Muscle layer of duodenum (tissue), 2 donors: ENCODE measurements around the gene ZNF559.
A peak's percentile ranks its signal among the peaks of the same experiment; 100 is the strongest.
"Not testable (repeated sequence)": the region's sequence is repeated elsewhere in the genome, so short reads cannot be mapped to it uniquely, and the experiment has no call there.

ENCODE experiments used
- H3K27ac ChIP-seq: one replicate; pipeline ENCODE4 v1.7.0; 2013; ENCODE audit warnings: mild to moderate bottlenecking, low read length
- H3K27me3 ChIP-seq: one replicate; pipeline ENCODE4 v1.7.0; 2013; ENCODE audit warnings: low read depth, mild to moderate bottlenecking, control low read depth, low read length
- H3K36me3 ChIP-seq, 2 donors: one replicate each; pipeline ENCODE4 v1.7.0; 2013; ENCODE audit warnings: low read length in 2 of 2, control low read depth in 1 of 2, mild to moderate bottlenecking in 1 of 2; ENCODE audit not compliant: insufficient read depth in 2 of 2, control insufficient read depth in 1 of 2
- H3K4me1 ChIP-seq, 2 donors: one replicate each; pipeline ENCODE4 v1.7.0; 2013; ENCODE audit warnings: low read length in 2 of 2, mild to moderate bottlenecking in 2 of 2, control low read depth in 1 of 2, moderate library complexity in 1 of 2; ENCODE audit not compliant: insufficient read depth in 2 of 2, control insufficient read depth in 1 of 2
- H3K4me3 ChIP-seq, 2 donors: one replicate each; pipeline ENCODE4 v1.7.0; 2013; ENCODE audit warnings: low read length in 2 of 2, low read depth in 1 of 2, mild to moderate bottlenecking in 1 of 2
- H3K9me3 ChIP-seq, 2 donors: one replicate each; pipeline ENCODE4 v1.7.0; 2013; ENCODE audit warnings: low read length in 2 of 2, control low read depth in 1 of 2, mild to moderate bottlenecking in 1 of 2; ENCODE audit not compliant: control insufficient read depth in 1 of 2
- donor health status: healthy.

The ZNF559 gene

DNA sequence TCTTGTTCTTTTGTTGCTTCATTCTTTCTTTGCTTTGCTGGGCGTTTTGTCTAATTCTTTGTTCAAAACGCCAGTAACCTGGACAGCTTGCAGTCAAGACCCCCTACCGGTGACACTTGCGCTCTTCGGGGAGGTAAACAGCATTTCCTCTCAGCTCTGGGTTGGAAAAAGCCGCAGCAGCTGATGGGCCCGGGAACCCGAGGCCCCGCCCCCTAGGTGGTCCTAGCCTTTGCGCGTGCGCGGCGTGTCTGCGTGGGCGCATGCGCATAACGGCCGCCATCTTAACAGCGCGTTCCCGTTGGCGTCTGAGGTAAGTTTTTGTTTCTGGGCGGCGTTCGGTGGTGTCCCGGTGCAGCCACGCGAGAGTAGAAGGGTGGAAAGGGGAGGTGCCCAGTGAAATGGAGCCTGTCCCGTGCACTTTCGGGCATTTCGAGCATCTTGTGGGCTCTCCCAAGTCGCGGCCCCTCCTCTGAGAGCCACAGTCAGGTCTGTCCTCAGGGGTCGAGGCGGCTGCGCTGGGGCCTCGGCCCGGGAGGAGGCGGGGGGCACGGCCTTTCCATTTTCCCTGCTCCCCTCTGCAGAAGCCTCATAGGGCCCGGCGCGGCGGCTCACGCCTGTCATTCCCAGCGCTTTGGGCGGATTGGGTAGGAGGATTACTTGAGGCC is at the start of gene ZNF559:
Gene ZNF559, plus strand, starts transcription at position 261 of the 665 bp plus-strand sequence. CDS start 14,371 bp downstream, outside the sequence.
- Histone ChIP-seq H3K9me3 (peaks cover 10 to 30% of the 10 kb centered on the region in 2 donors), H3K36me3 (peaks cover 0 to 33% of the 10 kb centered on the region in 2 donors), H3K4me1 (peaks cover 0 to 11% of the 10 kb centered on the region in 2 donors)

DNA sequence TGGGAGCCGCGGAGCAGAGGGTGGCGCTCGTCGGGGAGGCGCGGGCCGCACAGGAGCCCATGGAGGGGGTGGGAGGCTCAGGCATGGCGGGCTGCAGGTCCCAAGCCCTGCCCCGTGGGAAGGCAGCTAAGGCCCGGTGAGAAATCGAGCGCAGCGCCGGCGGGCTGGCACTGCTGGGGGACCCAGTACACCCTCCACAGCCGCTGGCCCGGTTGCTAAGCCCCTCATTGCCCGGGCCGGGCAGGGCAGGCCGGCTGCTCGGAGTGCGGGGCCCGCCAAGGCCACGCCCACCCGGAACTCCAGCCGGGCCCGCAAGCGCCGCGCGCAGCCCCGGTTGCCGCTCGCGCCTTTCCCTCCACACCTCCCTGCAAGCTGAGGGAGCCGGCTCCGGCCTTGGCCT is 40.5 kb upstream of the ZNF559 start:
- H3K9me3 ChIP-seq = peaks cover 0 to 62% of the 10 kb centered on the region in 2 donors
- not testable (repeated sequence) for H3K27me3 ChIP-seq, H3K27ac ChIP-seq, H3K4me1 ChIP-seq
- H3K4me3 ChIP-seq = peak overlapping the region in 1 of 2 donors; percentile 6
- peaks cover 0 to 11% of the 10 kb centered on the region in 2 donors for H3K36me3 ChIP-seq

More for the DNA sequence above, at the start of gene ZNF559:
- peak within 1 kb of the TSS; percentile 86 to 96 for H3K4me3 ChIP-seq
- H3K27me3 ChIP-seq = no peaks in the 10 kb centered on the region
- peak within 1 kb of the TSS; percentile 88 for H3K27ac ChIP-seq

DNA sequence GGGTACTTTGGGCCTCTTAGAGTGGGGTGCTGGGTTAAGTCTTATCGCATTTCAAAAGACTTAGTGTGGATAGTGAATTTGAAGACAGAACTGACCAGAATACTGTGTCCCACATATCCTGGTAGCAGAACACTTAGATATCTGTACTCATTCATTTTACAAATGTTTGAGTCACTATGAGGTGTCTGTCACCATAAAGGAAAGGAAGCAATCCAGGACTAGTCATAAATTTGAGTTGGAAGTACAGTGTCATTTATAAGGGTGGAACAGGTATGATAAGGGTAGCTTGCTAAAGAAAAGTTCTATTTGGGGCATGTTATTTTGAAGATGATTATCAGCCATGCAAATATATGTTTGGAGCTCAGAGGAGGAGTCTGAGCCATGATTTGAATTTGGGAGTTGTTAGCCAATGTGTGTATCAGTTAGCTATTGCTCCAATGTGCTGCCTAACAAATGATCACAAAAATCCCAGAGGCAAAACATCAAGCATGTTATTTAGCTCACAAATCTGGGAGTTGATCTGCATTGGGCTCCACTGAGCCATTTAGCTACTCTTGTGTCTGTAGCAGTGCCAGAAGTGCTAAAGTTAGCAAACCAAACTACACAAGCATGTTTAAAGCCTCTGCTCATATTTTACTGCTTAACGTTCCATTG is 34.6 kb upstream of the ZNF559 start:
- Histone ChIP-seq H3K9me3 (peaks cover 32 to 63% of the 10 kb centered on the region in 2 donors), H3K4me1 (no peaks in the 10 kb centered on the region), H3K27me3 (no peaks in the 10 kb centered on the region), H3K36me3 (peaks cover 0 to 60% of the 10 kb centered on the region in 2 donors), H3K4me3 (peak overlapping the region; percentile 22 to 50), H3K27ac (no peak overlapping the region)

DNA sequence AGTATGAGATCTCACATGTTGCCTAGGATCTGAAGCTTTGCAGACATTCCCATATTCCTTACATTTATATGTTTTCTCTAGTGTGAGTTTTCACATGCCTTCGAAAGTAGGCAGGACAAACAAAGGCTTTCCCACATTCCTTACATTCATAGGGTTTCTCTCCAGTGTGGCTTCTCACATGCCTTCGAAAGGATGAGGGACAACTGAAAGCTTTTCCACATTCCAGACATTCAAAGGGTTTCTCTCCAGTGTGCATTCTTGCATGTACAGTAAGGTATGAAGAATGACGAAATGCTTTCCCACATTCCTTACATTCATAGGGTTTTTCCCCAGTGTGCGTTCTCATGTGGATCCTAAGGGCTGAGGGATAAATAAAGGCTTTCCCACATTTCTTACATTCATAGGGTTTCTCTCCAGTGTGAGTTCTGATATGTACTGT is 28.5 kb upstream of the ZNF559 start:
- peaks cover 28 to 91% of the 10 kb centered on the region in 2 donors for H3K36me3 ChIP-seq

DNA sequence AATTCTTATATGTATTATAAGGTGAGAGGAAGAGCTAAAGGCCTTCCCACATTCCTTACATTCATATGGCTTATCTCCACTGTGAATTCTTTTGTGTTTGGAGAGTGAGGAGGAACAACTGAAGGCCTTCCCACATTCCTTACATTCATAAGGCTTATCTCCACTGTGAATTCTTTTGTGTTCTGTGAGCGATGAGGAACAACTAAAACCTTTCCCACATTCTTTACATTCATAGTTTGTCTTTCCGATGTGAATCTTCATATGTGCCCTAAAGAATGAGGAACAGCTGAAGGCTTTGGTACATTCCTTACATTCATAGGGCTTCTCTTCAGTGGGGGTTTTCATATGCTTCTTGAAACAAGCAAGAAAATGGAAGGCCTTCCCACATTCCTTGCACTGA is 27.6 kb upstream of the ZNF559 start:
- H3K4me3 ChIP-seq = peak overlapping the region; percentile 18 to 63
- no peaks in the 10 kb centered on the region for H3K4me1 ChIP-seq
- peaks cover 75 to 86% of the 10 kb centered on the region in 2 donors for H3K9me3 ChIP-seq
- H3K27me3 ChIP-seq = no peaks in the 10 kb centered on the region
- H3K27ac ChIP-seq = no peak overlapping the region
- H3K36me3 ChIP-seq = peaks cover 36 to 95% of the 10 kb centered on the region in 2 donors

More for the DNA sequence above, 28.5 kb upstream of the ZNF559 start:
- peak overlapping the region; percentile 18 to 63 for H3K4me3 ChIP-seq
- no peaks in the 10 kb centered on the region for H3K4me1 ChIP-seq
- no peaks in the 10 kb centered on the region for H3K27me3 ChIP-seq
- H3K9me3 ChIP-seq = peaks cover 66 to 79% of the 10 kb centered on the region in 2 donors
- no peak overlapping the region for H3K27ac ChIP-seq

DNA sequence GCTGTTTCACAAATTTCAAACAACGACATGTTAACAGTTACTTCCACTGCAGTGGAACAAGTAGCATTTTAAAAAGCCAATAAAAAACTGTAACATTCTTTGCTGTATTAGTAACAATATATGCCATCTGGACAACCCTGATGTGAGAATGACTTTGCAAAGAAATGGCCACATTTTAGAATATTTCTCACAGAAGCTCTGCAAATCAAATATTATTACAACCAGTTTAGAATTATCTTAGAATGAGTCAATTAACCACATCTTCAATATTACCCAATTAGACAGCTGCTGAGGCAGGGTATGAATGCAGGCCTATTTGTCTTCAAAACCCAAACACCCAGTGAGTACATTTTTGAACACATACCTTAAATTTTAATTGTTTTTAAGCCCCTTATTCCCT is 17.5 kb upstream of the ZNF559 start:
- Histone ChIP-seq H3K4me3 (no peak overlapping the region), H3K27me3 (no peaks in the 10 kb centered on the region), H3K4me1 (peaks cover 4 to 10% of the 10 kb centered on the region in 2 donors), H3K9me3 (peaks cover 3 to 23% of the 10 kb centered on the region in 2 donors), H3K36me3 (peaks cover 24 to 49% of the 10 kb centered on the region in 2 donors), H3K27ac (no peak overlapping the region)

DNA sequence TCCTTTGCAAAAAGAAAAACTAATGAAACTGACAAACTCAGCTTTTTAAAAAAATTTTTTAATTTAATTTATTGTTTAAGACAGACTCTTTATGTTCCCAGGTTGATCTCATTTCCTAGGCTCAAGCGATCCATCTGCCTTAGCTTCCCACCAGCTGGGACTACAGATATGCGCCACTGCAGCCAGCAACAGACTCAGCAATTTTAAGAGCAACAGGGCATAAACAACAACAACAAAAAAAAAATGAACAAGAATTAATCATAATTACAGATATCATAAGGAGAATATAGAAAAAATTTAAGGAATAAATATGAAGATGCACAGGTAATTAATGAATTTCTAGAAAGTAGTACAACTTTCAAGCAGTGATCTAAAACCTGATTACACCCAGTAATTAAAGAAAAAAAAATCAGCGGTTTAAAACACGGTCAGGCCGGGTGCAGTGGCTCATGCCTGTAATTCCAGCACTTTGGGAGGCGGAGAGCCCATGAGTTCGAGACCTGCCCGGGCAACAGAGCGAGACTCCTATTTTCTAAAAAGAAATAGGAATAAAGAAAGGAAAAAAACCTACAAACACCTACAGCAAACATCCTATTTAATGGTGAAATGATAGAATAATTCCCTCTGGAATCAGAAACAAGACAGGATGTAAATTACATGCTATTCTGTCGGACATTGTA is 15.7 kb upstream of the ZNF559 start:
- H3K4me3 ChIP-seq = peak overlapping the region; percentile 89 to 91

DNA sequence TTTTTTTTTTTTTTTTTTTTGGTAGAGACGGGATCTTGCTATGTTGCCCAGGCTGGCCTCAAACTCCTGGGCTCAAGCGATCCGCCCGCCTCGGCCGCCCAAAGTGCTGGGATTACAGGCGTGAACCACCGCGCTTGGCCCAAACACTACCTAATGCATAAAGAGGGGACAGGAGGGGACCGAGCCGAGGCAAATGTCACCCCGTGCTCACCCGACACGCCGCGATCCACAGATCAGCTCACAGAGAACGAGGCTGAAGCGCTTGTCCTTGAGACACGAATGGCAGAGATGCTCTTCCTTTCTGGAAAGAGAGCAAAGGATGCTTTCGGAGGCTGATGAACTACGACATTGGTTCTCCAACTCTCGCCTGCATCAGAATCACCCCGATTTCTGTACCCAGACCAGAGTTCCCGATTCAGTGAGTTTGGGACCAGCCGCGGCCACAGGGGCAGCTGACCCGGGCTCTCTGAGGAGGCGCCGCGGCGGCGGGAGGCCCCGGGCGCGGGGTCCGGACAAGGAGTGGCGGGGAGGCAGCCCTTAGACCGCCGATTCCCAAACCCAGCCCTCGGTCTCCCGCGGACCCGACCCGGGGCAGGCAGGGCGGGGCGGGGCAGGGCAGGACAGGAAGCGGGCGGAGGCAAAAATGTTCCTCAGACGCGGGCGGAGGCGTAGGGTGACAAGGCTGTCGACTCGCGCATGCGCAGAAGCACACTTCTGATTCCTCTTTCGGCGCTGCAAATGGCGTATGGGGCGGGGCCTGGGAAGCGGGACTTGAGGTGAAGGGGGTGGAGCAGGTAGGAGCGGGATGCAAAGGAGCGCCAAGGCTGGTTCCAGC is 14.6 kb upstream of the ZNF559 start, which contains the start of gene ZNF699:
Gene ZNF699, minus strand, starts transcription at position 700 of the 835 bp plus-strand sequence. CDS start 4,719 bp downstream, outside the sequence.
- peak within 1 kb of the TSS; percentile 89 for H3K27ac ChIP-seq
- peak within 1 kb of the TSS; percentile 89 to 91 for H3K4me3 ChIP-seq
- H3K36me3 ChIP-seq = peaks cover 1 to 20% of the 10 kb centered on the region in 2 donors
- H3K27me3 ChIP-seq = no peaks in the 10 kb centered on the region
- H3K9me3 ChIP-seq = peaks cover 0 to 5% of the 10 kb centered on the region in 2 donors
- H3K4me1 ChIP-seq = peaks cover 4 to 10% of the 10 kb centered on the region in 2 donors

More for the DNA sequence above, 15.7 kb upstream of the ZNF559 start:
- Histone ChIP-seq H3K9me3 (peaks cover 0 to 10% of the 10 kb centered on the region in 2 donors), H3K4me1 (peaks cover 4 to 10% of the 10 kb centered on the region in 2 donors), H3K27me3 (no peaks in the 10 kb centered on the region), H3K36me3 (peaks cover 11 to 32% of the 10 kb centered on the region in 2 donors), H3K27ac (no peak overlapping the region)

DNA sequence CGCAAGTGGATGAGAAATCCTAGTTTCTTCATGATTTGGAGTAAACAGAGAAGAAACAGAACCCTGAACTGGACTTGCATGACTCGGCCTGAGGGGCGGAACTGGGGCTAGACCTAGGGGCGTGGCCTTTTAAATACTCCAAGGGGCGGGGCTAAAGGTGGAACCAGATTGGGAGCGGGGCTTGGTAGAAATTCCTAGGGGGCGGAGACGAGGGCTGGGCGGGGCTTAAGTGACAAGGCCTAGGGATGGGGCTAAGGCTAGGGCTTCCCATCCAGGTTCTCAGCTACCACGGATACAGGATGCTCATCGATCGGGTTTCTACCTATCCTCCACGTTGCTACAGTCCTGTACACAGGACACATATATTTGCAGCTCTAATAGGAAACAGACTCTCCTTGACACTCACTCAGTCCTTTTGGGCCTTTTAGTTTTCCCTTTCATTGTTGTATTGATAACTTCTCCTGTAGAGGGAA is 14.0 kb upstream of the ZNF559 start:
- Histone ChIP-seq H3K9me3 (peaks cover 0 to 6% of the 10 kb centered on the region in 2 donors), H3K4me3 (peak overlapping the region; percentile 89 to 91), H3K27me3 (no peaks in the 10 kb centered on the region), H3K36me3 (peaks cover 0 to 14% of the 10 kb centered on the region in 2 donors), H3K27ac (peak overlapping the region; percentile 89), H3K4me1 (peaks cover 4 to 10% of the 10 kb centered on the region in 2 donors)

DNA sequence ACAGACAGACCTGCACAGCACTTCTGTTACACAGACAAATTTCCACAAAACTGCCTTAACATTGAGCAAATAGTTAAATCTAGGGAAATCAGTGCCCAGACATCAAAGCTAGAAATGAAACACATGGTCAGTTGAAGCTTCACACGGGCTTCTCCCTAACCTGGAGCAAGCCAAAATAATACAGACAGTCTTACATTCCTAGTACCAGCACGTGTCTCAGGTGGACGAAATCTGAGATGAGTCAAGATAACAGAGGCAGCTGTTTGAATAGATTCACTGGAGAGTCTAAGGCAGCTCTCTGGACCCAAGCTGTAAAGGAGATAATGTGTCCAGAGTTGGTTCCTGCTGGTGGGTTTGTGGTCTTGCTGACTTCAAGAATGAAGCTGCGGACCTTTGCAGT is 10.2 kb upstream of the ZNF559 start:
- peaks cover 0 to 8% of the 10 kb centered on the region in 2 donors for H3K9me3 ChIP-seq

More for the DNA sequence above, 10.2 kb upstream of the ZNF559 start:
- no peak overlapping the region for H3K27ac ChIP-seq
- peaks cover under 1 to 2% of the 10 kb centered on the region in 2 donors for H3K4me1 ChIP-seq
- H3K27me3 ChIP-seq = no peaks in the 10 kb centered on the region
- no peak overlapping the region for H3K4me3 ChIP-seq
- H3K36me3 ChIP-seq = no peaks in the 10 kb centered on the region
